Neural cell (in vitro differentiated cells): ENCODE data around the gene FILIP1. TPM values are rescaled to one million over a fixed set of nuclear protein-coding genes. Genes with fewer than 3 reads are reported as not detected.

Source experiments
- H2AFZ ChIP-seq: fragments of 200-600, 300-800 bp; sonication (generic), shearing (Covaris generic); 2 replicates; pipeline ENCODE4 v1.6.0; 2014; ENCODE audit warnings: low read depth, mild to moderate bottlenecking, antibody characterized with exemption, low read length, moderate library complexity
- H3F3A ChIP-seq: fragments of 200-600 bp; shearing (Covaris generic); 2 replicates; pipeline ENCODE4 v1.6.1; 2016; ENCODE audit warnings: mild to moderate bottlenecking, moderate library complexity, mixed read lengths, antibody characterized with exemption, low read length; ENCODE audit not compliant: insufficient read depth, poor library complexity, severe bottlenecking
- H3K27ac ChIP-seq: fragments of 200-600, 300-800 bp; sonication (generic), shearing (Covaris generic); 2 replicates; pipeline ENCODE4 v1.5.1; 2014; ENCODE audit warnings: mild to moderate bottlenecking, low read length, moderate library complexity
- H3K27me3 ChIP-seq: fragments of 300-800, 200-600 bp; sonication (generic), shearing (Covaris generic); 2 replicates; pipeline ENCODE4 v1.6.0; 2014; ENCODE audit warnings: mild to moderate bottlenecking, low read depth, low read length, moderate library complexity; ENCODE audit not compliant: insufficient read depth
- H3K36me3 ChIP-seq: fragments of 300-800, 200-600 bp; sonication (generic), shearing (Covaris generic); 2 replicates; pipeline ENCODE4 v1.5.1; 2014; ENCODE audit warnings: mild to moderate bottlenecking, antibody characterized with exemption, low read length, moderate library complexity; ENCODE audit not compliant: insufficient read depth
- H3K4me2 ChIP-seq: fragments of 300-800, 200-600 bp; sonication (generic), shearing (Covaris generic); 2 replicates; pipeline ENCODE4 v1.6.0; 2014; ENCODE audit warnings: mild to moderate bottlenecking, low read length
- H3K4me3 ChIP-seq: fragments of 300-800, 200-600 bp; sonication (generic), shearing (Covaris generic); 2 replicates; pipeline ENCODE4 v1.5.1; 2014; ENCODE audit warnings: mild to moderate bottlenecking, low read length, moderate library complexity
- H3K79me2 ChIP-seq: fragments of 200-600 bp; shearing (Covaris generic); replicated peaks from 2 replicates; pipeline ENCODE4 v1.6.0; 2014; ENCODE audit warnings: mild to moderate bottlenecking, low read length, moderate library complexity; ENCODE audit not compliant: insufficient read depth
- H3K9ac ChIP-seq: fragments of 300-800, 200-600 bp; sonication (generic), shearing (Covaris generic); 2 replicates; pipeline ENCODE4 v1.6.1; 2016; ENCODE audit warnings: mild to moderate bottlenecking, low read length, mixed read lengths
- H3K9me2 ChIP-seq: fragments of 200-600 bp; shearing (Covaris generic); 2 replicates; pipeline ENCODE4 v1.6.1; 2016; ENCODE audit warnings: mild to moderate bottlenecking, low read length, mixed read lengths; ENCODE audit not compliant: insufficient read depth
- H3K9me3 ChIP-seq: fragments of 200-600, 300-800 bp; sonication (generic), shearing (Covaris generic); 2 replicates; pipeline ENCODE4 v1.6.1; 2016; ENCODE audit warnings: mild to moderate bottlenecking, mixed run types, low read length, moderate library complexity, mixed read lengths
- H4K20me1 ChIP-seq: fragments of 200-600 bp; shearing (Covaris generic); 2 replicates; pipeline ENCODE4 v1.6.1; 2016; ENCODE audit warnings: mild to moderate bottlenecking, mixed run types; ENCODE audit not compliant: insufficient read depth
- EP300 ChIP-seq: fragments of 450-650 bp; conservative IDR thresholded peaks from 2 replicates; pipeline ENCODE4 v1.6.1; 2014; ENCODE audit warnings: antibody characterized with exemption, mild to moderate bottlenecking, moderate library complexity; ENCODE audit not compliant: poor library complexity, severe bottlenecking
- EZH2 ChIP-seq: fragments of 200-600, 300-800 bp; shearing (Covaris generic), sonication (generic); IDR thresholded peaks from 2 replicates; pipeline ENCODE4 v1.6.1; 2014; ENCODE audit warnings: antibody characterized with exemption, low read length, borderline replicate concordance, mild to moderate bottlenecking; ENCODE audit not compliant: insufficient read depth, poor library complexity, severe bottlenecking
- MXI1 ChIP-seq: fragments of 450-650 bp; conservative IDR thresholded peaks from 2 replicates; pipeline ENCODE4 v1.6.1; 2014; ENCODE audit warnings: antibody characterized with exemption, mild to moderate bottlenecking; ENCODE audit not compliant: poor library complexity, severe bottlenecking
- POLR2AphosphoS5 ChIP-seq: IDR thresholded peaks from 2 replicates; pipeline ENCODE4 v1.6.1; 2012
- RAD21 ChIP-seq: fragments of 450-650 bp; conservative IDR thresholded peaks from 2 replicates; pipeline ENCODE4 v1.6.1; 2014; ENCODE audit warnings: antibody characterized with exemption, mild to moderate bottlenecking, moderate library complexity
- SMC3 ChIP-seq: fragments of 450-650 bp; conservative IDR thresholded peaks from 2 replicates; pipeline ENCODE4 v1.6.1; 2014; ENCODE audit warnings: antibody characterized with exemption, mild to moderate bottlenecking, moderate library complexity; ENCODE audit not compliant: poor library complexity
- TAF1 ChIP-seq: IDR thresholded peaks from 2 replicates; pipeline ENCODE4 v1.6.1; 2012; ENCODE audit warnings: low read depth
- polyA plus RNA-seq: library from polyadenylated mRNA; depleted of rRNA; stranded (reverse); fragments of >200 nt; gene quantifications from 2 replicates; pipeline ENCODE4 v1.2.3, GENCODE V29; 2014
- TF ChIP-seq, protein P1 (sequence below): IDR thresholded peaks from 2 replicates; pipeline ENCODE4 v1.6.1; 2012; ENCODE audit warnings: borderline replicate concordance
- TF ChIP-seq, protein P2 (sequence below): fragments of 450-650 bp; IDR thresholded peaks from 2 replicates; pipeline ENCODE4 v1.5.1; 2014; ENCODE audit warnings: antibody characterized with exemption, mild to moderate bottlenecking, moderate library complexity; ENCODE audit not compliant: poor library complexity, severe bottlenecking

The FILIP1 gene
- polyA plus RNA-seq, 1 donor from 2014 or later: 1.4 TPM

DNA sequence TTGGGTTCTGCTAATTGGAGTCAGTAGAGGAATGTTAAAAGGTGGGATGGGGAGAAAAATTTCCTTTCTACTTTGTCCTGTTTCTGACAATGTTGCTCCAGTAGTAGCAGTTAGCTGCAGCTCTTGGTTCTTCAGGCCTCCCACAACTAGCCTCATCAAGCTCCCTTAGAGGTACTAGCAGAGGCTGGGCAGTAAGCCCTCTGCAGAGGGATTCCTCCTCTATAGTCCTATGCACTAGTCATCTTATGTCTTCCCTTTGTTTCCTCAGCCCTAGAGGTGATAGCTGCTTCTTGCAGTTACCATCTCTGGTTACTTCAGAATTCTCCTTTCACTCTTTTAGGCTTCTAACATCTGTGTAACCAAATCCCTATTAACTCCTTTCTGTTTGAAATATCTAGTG is 99.8 kb downstream of the FILIP1 start:
- no peaks in the 10 kb centered on the region for H3K36me3 ChIP-seq
- no peaks in the 10 kb centered on the region for H3K79me2 ChIP-seq
- no peaks in the 10 kb centered on the region for H4K20me1 ChIP-seq
- no peaks in the 10 kb centered on the region for H3K27me3 ChIP-seq
- H3K4me2 ChIP-seq: no peak overlapping the region
- H2AFZ ChIP-seq: no peak overlapping the region
- H3K27ac ChIP-seq: no peak overlapping the region
- H3K4me3 ChIP-seq: no peak overlapping the region
- H3K9ac ChIP-seq: no peak overlapping the region
- H3K9me3 ChIP-seq: no peaks in the 10 kb centered on the region
- TF ChIP-seq POLR2AphosphoS5 (no peak), MXI1 (no peak), EP300 (no peak), EZH2 (no peak), RAD21 (no peak), SMC3 (no peak), TAF1 (no peak)
- TF ChIP-seq, protein P1, sequence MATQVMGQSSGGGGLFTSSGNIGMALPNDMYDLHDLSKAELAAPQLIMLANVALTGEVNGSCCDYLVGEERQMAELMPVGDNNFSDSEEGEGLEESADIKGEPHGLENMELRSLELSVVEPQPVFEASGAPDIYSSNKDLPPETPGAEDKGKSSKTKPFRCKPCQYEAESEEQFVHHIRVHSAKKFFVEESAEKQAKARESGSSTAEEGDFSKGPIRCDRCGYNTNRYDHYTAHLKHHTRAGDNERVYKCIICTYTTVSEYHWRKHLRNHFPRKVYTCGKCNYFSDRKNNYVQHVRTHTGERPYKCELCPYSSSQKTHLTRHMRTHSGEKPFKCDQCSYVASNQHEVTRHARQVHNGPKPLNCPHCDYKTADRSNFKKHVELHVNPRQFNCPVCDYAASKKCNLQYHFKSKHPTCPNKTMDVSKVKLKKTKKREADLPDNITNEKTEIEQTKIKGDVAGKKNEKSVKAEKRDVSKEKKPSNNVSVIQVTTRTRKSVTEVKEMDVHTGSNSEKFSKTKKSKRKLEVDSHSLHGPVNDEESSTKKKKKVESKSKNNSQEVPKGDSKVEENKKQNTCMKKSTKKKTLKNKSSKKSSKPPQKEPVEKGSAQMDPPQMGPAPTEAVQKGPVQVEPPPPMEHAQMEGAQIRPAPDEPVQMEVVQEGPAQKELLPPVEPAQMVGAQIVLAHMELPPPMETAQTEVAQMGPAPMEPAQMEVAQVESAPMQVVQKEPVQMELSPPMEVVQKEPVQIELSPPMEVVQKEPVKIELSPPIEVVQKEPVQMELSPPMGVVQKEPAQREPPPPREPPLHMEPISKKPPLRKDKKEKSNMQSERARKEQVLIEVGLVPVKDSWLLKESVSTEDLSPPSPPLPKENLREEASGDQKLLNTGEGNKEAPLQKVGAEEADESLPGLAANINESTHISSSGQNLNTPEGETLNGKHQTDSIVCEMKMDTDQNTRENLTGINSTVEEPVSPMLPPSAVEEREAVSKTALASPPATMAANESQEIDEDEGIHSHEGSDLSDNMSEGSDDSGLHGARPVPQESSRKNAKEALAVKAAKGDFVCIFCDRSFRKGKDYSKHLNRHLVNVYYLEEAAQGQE: no peak
- TF ChIP-seq, protein P2, sequence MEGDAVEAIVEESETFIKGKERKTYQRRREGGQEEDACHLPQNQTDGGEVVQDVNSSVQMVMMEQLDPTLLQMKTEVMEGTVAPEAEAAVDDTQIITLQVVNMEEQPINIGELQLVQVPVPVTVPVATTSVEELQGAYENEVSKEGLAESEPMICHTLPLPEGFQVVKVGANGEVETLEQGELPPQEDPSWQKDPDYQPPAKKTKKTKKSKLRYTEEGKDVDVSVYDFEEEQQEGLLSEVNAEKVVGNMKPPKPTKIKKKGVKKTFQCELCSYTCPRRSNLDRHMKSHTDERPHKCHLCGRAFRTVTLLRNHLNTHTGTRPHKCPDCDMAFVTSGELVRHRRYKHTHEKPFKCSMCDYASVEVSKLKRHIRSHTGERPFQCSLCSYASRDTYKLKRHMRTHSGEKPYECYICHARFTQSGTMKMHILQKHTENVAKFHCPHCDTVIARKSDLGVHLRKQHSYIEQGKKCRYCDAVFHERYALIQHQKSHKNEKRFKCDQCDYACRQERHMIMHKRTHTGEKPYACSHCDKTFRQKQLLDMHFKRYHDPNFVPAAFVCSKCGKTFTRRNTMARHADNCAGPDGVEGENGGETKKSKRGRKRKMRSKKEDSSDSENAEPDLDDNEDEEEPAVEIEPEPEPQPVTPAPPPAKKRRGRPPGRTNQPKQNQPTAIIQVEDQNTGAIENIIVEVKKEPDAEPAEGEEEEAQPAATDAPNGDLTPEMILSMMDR: no peak
- H3F3A ChIP-seq: no peaks in the 10 kb centered on the region
- no peaks in the 10 kb centered on the region for H3K9me2 ChIP-seq

DNA sequence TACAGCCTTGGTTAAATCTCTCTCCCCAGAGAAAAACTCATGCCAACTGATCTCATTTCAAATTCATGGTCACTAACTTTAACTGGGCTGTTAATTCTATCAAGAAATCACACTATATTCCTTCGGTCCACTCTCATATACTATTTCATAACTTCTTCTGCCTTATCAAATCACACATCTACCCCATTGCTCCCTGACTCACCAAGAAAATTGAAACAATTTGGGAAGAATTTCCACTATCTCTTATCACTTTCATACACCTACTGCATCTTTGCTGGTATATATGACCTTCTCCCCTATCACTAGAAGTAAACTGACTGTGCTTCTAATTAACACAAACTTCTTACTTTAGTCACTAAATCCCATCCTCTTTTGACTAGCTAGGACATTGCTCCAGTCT is 102.3 kb downstream of the FILIP1 start:
- Histone ChIP-seq H3K36me3 (no peaks in the 10 kb centered on the region), H3K4me3 (no peak overlapping the region), H3K79me2 (no peaks in the 10 kb centered on the region), H2AFZ (no peak overlapping the region), H3K4me2 (no peak overlapping the region), H3K9me3 (no peaks in the 10 kb centered on the region), H3K27me3 (no peaks in the 10 kb centered on the region), H4K20me1 (no peaks in the 10 kb centered on the region), H3K9ac (no peak overlapping the region), H3F3A (no peaks in the 10 kb centered on the region), H3K27ac (no peak overlapping the region), H3K9me2 (no peaks in the 10 kb centered on the region)
- TF ChIP-seq TAF1 (no peak), MXI1 (no peak), EP300 (no peak), EZH2 (no peak), POLR2AphosphoS5 (no peak), RAD21 (no peak), SMC3 (no peak)
- TF ChIP-seq, protein P1: no peak
- TF ChIP-seq, protein P2: no peak
